H1 (cell line): ENCODE measurements around the gene PHC3. TPM values are rescaled to one million over a fixed set of nuclear protein-coding genes. Genes with fewer than 3 reads are reported as not detected.

Experiments
- CTCF ChIA-PET: fragments of 300-600 bp; sonication (Branson Sonifier 250); formaldehyde crosslinking; loops from one replicate; lab custom pipeline; 2021; ENCODE audit not compliant: partially characterized antibody; lab: Charles Lee
- POLR2A ChIA-PET: fragments of 300-600 bp; sonication (Branson Sonifier 250); formaldehyde crosslinking; loops from one replicate; lab custom pipeline; 2021; ENCODE audit warnings: inconsistent platforms; ENCODE audit not compliant: partially characterized antibody; lab: Charles Lee
- DNase-seq, 2 experiments: peaks; one replicate each; pipeline versions ENCODE4 v3.0.0 to v3.0.0-alpha.2; 2010 to 2022; ENCODE audit warnings: low spot score in 2 of 2, low read depth in 1 of 2, mixed read lengths in 1 of 2
- FAIRE-seq: peaks from 2 replicates; lab custom pipeline; 2011; peaks lifted over from hg19 to GRCh38; lab: Jason Lieb, UNC
- H2AFZ ChIP-seq: 2 replicates; pipeline ENCODE4 v1.8.1; 2012; ENCODE audit warnings: low read length, inconsistent platforms
- H2AK5ac ChIP-seq: 2 replicates; pipeline ENCODE4 v1.6.1; 2013; ENCODE audit warnings: low read depth, low read length
- H2BK120ac ChIP-seq: replicated peaks from 2 replicates; pipeline ENCODE3; 2013; ENCODE audit warnings: low read depth, low read length, inconsistent platforms
- H2BK12ac ChIP-seq: 2 replicates; pipeline ENCODE4 v1.6.1; 2013; ENCODE audit warnings: low read depth, low read length
- H2BK15ac ChIP-seq: 2 replicates; pipeline ENCODE4 v1.6.1; 2013; ENCODE audit warnings: low read length
- H2BK20ac ChIP-seq: 2 replicates; pipeline ENCODE4 v1.6.1; 2013; ENCODE audit warnings: low read length
- H2BK5ac ChIP-seq: 2 replicates; pipeline ENCODE4 v1.6.1; 2013; ENCODE audit warnings: low read depth, low read length
- H3K14ac ChIP-seq: 2 replicates; pipeline ENCODE4 v1.6.1; 2013; ENCODE audit warnings: inconsistent platforms; ENCODE audit not compliant: insufficient read length
- H3K18ac ChIP-seq: 2 replicates; pipeline ENCODE4 v1.6.1; 2013; ENCODE audit warnings: low read length; ENCODE audit errors: extremely low read depth
- H3K23ac ChIP-seq: 2 replicates; pipeline ENCODE4 v1.6.1; 2013; ENCODE audit warnings: inconsistent platforms; ENCODE audit not compliant: insufficient read length
- H3K23me2 ChIP-seq: 2 replicates; pipeline ENCODE4 v1.6.1; 2013; ENCODE audit warnings: low read depth, low read length
- H3K27ac ChIP-seq: 2 replicates; pipeline ENCODE4 v1.6.1; 2011; ENCODE audit warnings: low read depth, low read length, inconsistent platforms
- H3K27me3 ChIP-seq, 4 experiments: replicated peaks in 1 of 4; 1 replicate in 1 of 4; 2 replicates in 3 of 4; pipeline versions ENCODE4 v1.6.1 to v1.8.1; 2011 to 2013; ENCODE audit warnings: low read length in 3 of 4, mild to moderate bottlenecking in 3 of 4, inconsistent platforms in 2 of 4, mixed read lengths in 2 of 4, moderate library complexity in 1 of 4; ENCODE audit not compliant: control insufficient read depth in 3 of 4, insufficient read depth in 3 of 4; ENCODE audit errors: extremely low read depth in 1 of 4
- H3K36me3 ChIP-seq, 4 experiments: 2 replicates each; pipeline versions ENCODE4 v1.6.1 to v1.8.1; 2011 to 2013; ENCODE audit warnings: mild to moderate bottlenecking in 4 of 4, low read length in 3 of 4, moderate library complexity in 2 of 4, control low read depth in 1 of 4, inconsistent platforms in 1 of 4; ENCODE audit not compliant: insufficient read depth in 4 of 4, control insufficient read depth in 2 of 4
- H3K4ac ChIP-seq: replicated peaks from 2 replicates; pipeline ENCODE3; 2013; ENCODE audit warnings: low read length, low read depth, mixed read lengths, inconsistent platforms; ENCODE audit not compliant: insufficient read length
- H3K4me1 ChIP-seq, 4 experiments: replicated peaks in 1 of 4; 1 replicate in 1 of 4; 2 replicates in 3 of 4; pipeline versions ENCODE4 v1.6.1 to v1.8.1; 2011 to 2013; ENCODE audit warnings: low read length in 3 of 4, inconsistent platforms in 2 of 4, mixed read lengths in 1 of 4; ENCODE audit not compliant: insufficient read depth in 4 of 4, control insufficient read depth in 3 of 4
- H3K4me2 ChIP-seq, 2 experiments: 2 replicates each; pipeline versions ENCODE4 v1.6.1 to v1.8.1; 2011 to 2013; ENCODE audit warnings: low read depth in 2 of 2, low read length in 2 of 2, control low read depth in 1 of 2, inconsistent platforms in 1 of 2, mild to moderate bottlenecking in 1 of 2; ENCODE audit not compliant: insufficient read depth in 1 of 2
- H3K4me3 ChIP-seq, 4 experiments: fragments of 200-600, 300-600 bp in 1 of 4; sonication (generic), shearing (Covaris generic), sonication (Bioruptor Twin) in 1 of 4; 2 replicates each; pipeline versions ENCODE4 v1.5.1 to v1.8.1; 2011 to 2016; ENCODE audit warnings: low read length in 4 of 4, low read depth in 3 of 4, control low read depth in 2 of 4, inconsistent platforms in 2 of 4, mild to moderate bottlenecking in 2 of 4, mixed read lengths in 1 of 4, moderate library complexity in 1 of 4; ENCODE audit not compliant: insufficient read depth in 2 of 4; ENCODE audit errors: extremely low read depth in 1 of 4
- H3K56ac ChIP-seq: replicated peaks from 2 replicates; pipeline ENCODE3; 2013; ENCODE audit warnings: low read depth, mild to moderate bottlenecking, mixed read lengths, low read length, inconsistent platforms; ENCODE audit not compliant: insufficient read length
- H3K79me1 ChIP-seq: 2 replicates; pipeline ENCODE4 v1.6.1; 2013; ENCODE audit warnings: low read depth, low read length, control low read depth
- H3K79me2 ChIP-seq, 2 experiments: 2 replicates each; pipeline versions ENCODE4 v1.6.1 to v1.8.1; 2012 to 2013; ENCODE audit warnings: low read length in 2 of 2, mild to moderate bottlenecking in 2 of 2, inconsistent platforms in 1 of 2; ENCODE audit not compliant: insufficient read depth in 2 of 2, control insufficient read depth in 1 of 2
- H3K9ac ChIP-seq, 4 experiments: replicated peaks in 1 of 4; 1 replicate in 1 of 4; 2 replicates in 3 of 4; pipeline versions ENCODE4 v1.6.1 to v1.8.1; 2011 to 2013; ENCODE audit warnings: low read depth in 3 of 4, low read length in 3 of 4, control low read depth in 2 of 4, mild to moderate bottlenecking in 2 of 4, moderate library complexity in 2 of 4, inconsistent platforms in 1 of 4; ENCODE audit errors: extremely low read depth in 1 of 4
- H3K9me3 ChIP-seq, 2 experiments: 2 replicates each; pipeline versions ENCODE4 v1.6.1 to v1.8.1; 2012 to 2013; ENCODE audit warnings: mild to moderate bottlenecking in 2 of 2, moderate library complexity in 2 of 2, control low read depth in 1 of 2, inconsistent platforms in 1 of 2, low read depth in 1 of 2, low read length in 1 of 2, mixed read lengths in 1 of 2; ENCODE audit not compliant: insufficient read depth in 2 of 2
- H4K20me1 ChIP-seq, 2 experiments: replicated peaks in 1 of 2; 2 replicates each; pipeline versions ENCODE3 to v1.8.1; 2011 to 2013; ENCODE audit warnings: inconsistent platforms in 2 of 2, low read length in 2 of 2, mild to moderate bottlenecking in 1 of 2; ENCODE audit not compliant: insufficient read depth in 2 of 2, control insufficient read depth in 1 of 2
- H4K5ac ChIP-seq: 2 replicates; pipeline ENCODE4 v1.6.1; 2013; ENCODE audit warnings: low read length, low read depth, mixed read lengths, inconsistent platforms; ENCODE audit not compliant: insufficient read length
- H4K8ac ChIP-seq: 2 replicates; pipeline ENCODE4 v1.8.0; 2013; ENCODE audit warnings: mild to moderate bottlenecking, moderate library complexity, low read length, inconsistent platforms; ENCODE audit not compliant: insufficient read depth; ENCODE audit errors: extremely low read depth
- H4K91ac ChIP-seq: replicated peaks from 2 replicates; pipeline ENCODE3; 2013; ENCODE audit warnings: low read length, mixed read lengths, inconsistent platforms; ENCODE audit not compliant: insufficient read length
- CHD1 ChIP-seq: IDR thresholded peaks from 2 replicates; pipeline ENCODE4 v1.6.1; 2012; ENCODE audit warnings: low read depth, low read length, improper control_type of control experiment
- FOSL1 ChIP-seq: IDR thresholded peaks from 2 replicates; pipeline ENCODE4 v1.6.1; 2011; ENCODE audit warnings: mild to moderate bottlenecking, low read depth, low read length, moderate library complexity; ENCODE audit not compliant: insufficient read depth
- NANOG ChIP-seq: IDR thresholded peaks from 2 replicates; pipeline ENCODE4 v1.6.1; 2011; ENCODE audit warnings: low read length, low read depth, mild to moderate bottlenecking, inconsistent platforms; ENCODE audit not compliant: insufficient read depth, poor library complexity, severe bottlenecking
- NRF1 ChIP-seq: IDR thresholded peaks from 2 replicates; pipeline ENCODE4 v1.6.1; 2011; ENCODE audit warnings: mild to moderate bottlenecking, low read depth, low read length, improper control_type of control experiment
- PHF8 ChIP-seq: fragments of 200-600 bp; sonication (generic); conservative IDR thresholded peaks from 2 replicates; pipeline ENCODE4 v1.7.1; 2012; ENCODE audit warnings: low read depth, mild to moderate bottlenecking, inconsistent platforms, low read length, moderate library complexity
- POLR2A ChIP-seq, 2 experiments: IDR thresholded peaks; 1 replicate in 1 of 2; 2 replicates in 1 of 2; pipeline ENCODE4 v1.6.1; 2011; ENCODE audit warnings: low read depth in 2 of 2, low read length in 2 of 2, mild to moderate bottlenecking in 2 of 2; ENCODE audit errors: control extremely low read depth in 1 of 2
- RFX5 ChIP-seq: IDR thresholded peaks from 2 replicates; pipeline ENCODE4 v1.6.1; 2011; ENCODE audit warnings: low read depth, low read length, improper control_type of control experiment, borderline replicate concordance
- RNF2 ChIP-seq: fragments of 200-900, 300-1000 bp; sonication (generic); IDR thresholded peaks from 2 replicates; pipeline ENCODE4 v1.7.1; 2016; ENCODE audit warnings: borderline replicate concordance, low read depth, mild to moderate bottlenecking, antibody characterized with exemption, low read length; ENCODE audit not compliant: poor library complexity, severe bottlenecking; ENCODE audit errors: missing control alignments
- SP2 ChIP-seq: IDR thresholded peaks from 2 replicates; pipeline ENCODE4 v1.6.1; 2012; ENCODE audit warnings: mild to moderate bottlenecking, low read length, inconsistent platforms
- TBP ChIP-seq: IDR thresholded peaks from 2 replicates; pipeline ENCODE4 v1.6.1; 2011; ENCODE audit warnings: low read depth, low read length, improper control_type of control experiment
- TCF12 ChIP-seq: IDR thresholded peaks from 2 replicates; pipeline ENCODE4 v1.6.1; 2011; ENCODE audit warnings: low read depth, mild to moderate bottlenecking, low read length
- YY1 ChIP-seq: IDR thresholded peaks from 2 replicates; pipeline ENCODE4 v1.6.1; 2011; ENCODE audit warnings: low read depth, mild to moderate bottlenecking, low read length
- WGBS, 2 experiments: shearing (Covaris generic) in 1 of 2; methylation state at CpG; one replicate each; pipeline versions ENCODE4 v1.1.6 to v1.1.7; 2013 to 2015; ENCODE audit warnings: low lambda C conversion rate in 2 of 2, mixed read lengths in 2 of 2, inconsistent platforms in 1 of 2, low coverage in 1 of 2, missing lambda C conversion rate in 1 of 2; ENCODE audit not compliant: insufficient replicate concordance in 2 of 2, insufficient coverage in 1 of 2, insufficient read length in 1 of 2; ENCODE audit errors: extremely low coverage in 1 of 2, missing lambda C conversion rate in 1 of 2; 5-methylcytosine and 5-hydroxymethylcytosine counted together
- polyA plus RNA-seq, 7 experiments: library from polyadenylated mRNA; depleted of rRNA in 3 of 7; stranded (reverse) in 5 of 7; unstranded in 2 of 7; fragments of >200 nt in 5 of 7; fragments of 200-250 nt in 2 of 7; gene quantifications; 1 replicate in 5 of 7; 2 replicates in 1 of 7; 4 replicates in 1 of 7; pipeline versions ENCODE4 v1.2.1 to v1.2.3, GENCODE V29; 2011 to 2013; ENCODE audit warnings: missing spikeins in 2 of 7, mixed read lengths in 2 of 7
- total RNA-seq: library from RNA; stranded (reverse); fragmentation: NEBNext Ultra II Directional; extraction: Animal tissue kit (Norgen Biotek cat#: 25700); gene quantifications from 2 replicates; pipeline ENCODE4 v1.2.1, GENCODE V29; 2021
- TF ChIP-seq, protein P1 (sequence below): IDR thresholded peaks from 2 replicates; pipeline ENCODE4 v1.6.1; 2011; ENCODE audit warnings: low read depth, mild to moderate bottlenecking, low read length; ENCODE audit not compliant: insufficient read depth

PHC3 gene
- total and polyA plus RNA-seq, 2 of the 8 experiments (the other 6 are each of a cell fraction or from before 2014, with no cell fraction given), result 26.4 to 29.2 TPM

DNA sequence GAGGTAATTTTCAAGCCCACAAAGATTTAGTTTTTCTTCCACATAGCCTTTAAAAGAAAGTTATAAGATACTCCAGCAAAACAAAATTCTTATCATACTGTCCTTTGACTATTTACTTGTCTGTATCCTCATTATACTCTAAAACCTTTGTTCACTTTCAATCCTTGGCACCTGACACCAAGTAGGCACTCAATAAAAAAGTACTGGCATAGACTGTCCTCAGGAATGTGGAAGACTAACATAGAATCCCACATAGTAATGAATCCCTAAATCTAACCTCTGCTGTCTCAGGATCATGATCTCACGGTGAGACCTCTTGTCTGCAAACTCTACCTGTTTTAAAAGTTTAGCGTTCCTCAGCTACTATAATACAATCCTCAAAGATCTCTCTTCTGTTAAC is 21.6 kb downstream of the PHC3 start:
- no peaks in the 10 kb centered on the region for H4K20me1 ChIP-seq
- H3K27ac ChIP-seq, result no peak overlapping the region
- 84% methylated on average over 2 of the region's 2 CpGs; no CpG with 5 or more reads in 1 of the 2 experiments for WGBS, 2 experiments
- H4K8ac ChIP-seq, result no peak overlapping the region
- H3K9ac ChIP-seq, result no peak overlapping the region
- no peak overlapping the region for H2BK12ac ChIP-seq
- no peak overlapping the region for H3K4ac ChIP-seq
- no peaks in the 10 kb centered on the region for H3K79me1 ChIP-seq
- ChIA-PET CTCF (no interaction called here), POLR2A (no interaction called here)
- no peak overlapping the region for H2BK120ac ChIP-seq
- no peak overlapping the region for H2AFZ ChIP-seq
- peaks cover 0 to 56% of the 10 kb centered on the region in 2 experiments; a peak in 2 of 4 replicates for H3K79me2 ChIP-seq
- DNase-seq (no peak), FAIRE-seq (no peak)
- H3K4me3 ChIP-seq, result no peak overlapping the region
- H3K9me3 ChIP-seq, result peaks cover 3 to 5% of the 10 kb centered on the region in 2 experiments; a peak in 1 of 4 replicates
- no peak overlapping the region for H4K5ac ChIP-seq
- no peak overlapping the region for H4K91ac ChIP-seq
- no peak overlapping the region for H3K14ac ChIP-seq
- H2BK20ac ChIP-seq, result no peak overlapping the region
- no peaks in the 10 kb centered on the region; the same call in 1 of the 2 replicates for H3K23me2 ChIP-seq
- peaks cover 0 to 22% (median 8%) of the 10 kb centered on the region in 4 experiments; a peak in 4 of 8 replicates for H3K36me3 ChIP-seq
- H2BK5ac ChIP-seq, result no peak overlapping the region
- H3K23ac ChIP-seq, result no peak overlapping the region
- H3K18ac ChIP-seq, result no peak overlapping the region
- H2BK15ac ChIP-seq, result no peak overlapping the region
- no peaks in the 10 kb centered on the region for H3K4me1 ChIP-seq
- H3K56ac ChIP-seq, result no peak overlapping the region
- H3K4me2 ChIP-seq, result no peak overlapping the region
- H2AK5ac ChIP-seq, result no peak overlapping the region
- no peaks in the 10 kb centered on the region for H3K27me3 ChIP-seq
- TF ChIP-seq, protein P1, sequence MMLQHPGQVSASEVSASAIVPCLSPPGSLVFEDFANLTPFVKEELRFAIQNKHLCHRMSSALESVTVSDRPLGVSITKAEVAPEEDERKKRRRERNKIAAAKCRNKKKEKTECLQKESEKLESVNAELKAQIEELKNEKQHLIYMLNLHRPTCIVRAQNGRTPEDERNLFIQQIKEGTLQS, result no peak
- TF ChIP-seq POLR2A (IDR thresholded peaks at IDR 0.05; ENCODE audit: control extremely low read depth in 1 of 2, low read depth in 2 of 2, low read length in 2 of 2) (no peak), CHD1 (no peak), YY1 (no peak), NRF1 (no peak), RFX5 (no peak), NANOG (no peak), RNF2 (no peak), SP2 (no peak), TCF12 (no peak), FOSL1 (no peak), TBP (no peak), PHF8 (no peak)
